ENCODE data around the gene SCAMP1. TPM values are rescaled to one million over a fixed set of nuclear protein-coding genes. Genes with fewer than 3 reads are reported as not detected.

SCAMP1 gene
- polyA plus RNA-seq, 3 donors: 6.1 to 8.4 (median 7.5) TPM

DNA sequence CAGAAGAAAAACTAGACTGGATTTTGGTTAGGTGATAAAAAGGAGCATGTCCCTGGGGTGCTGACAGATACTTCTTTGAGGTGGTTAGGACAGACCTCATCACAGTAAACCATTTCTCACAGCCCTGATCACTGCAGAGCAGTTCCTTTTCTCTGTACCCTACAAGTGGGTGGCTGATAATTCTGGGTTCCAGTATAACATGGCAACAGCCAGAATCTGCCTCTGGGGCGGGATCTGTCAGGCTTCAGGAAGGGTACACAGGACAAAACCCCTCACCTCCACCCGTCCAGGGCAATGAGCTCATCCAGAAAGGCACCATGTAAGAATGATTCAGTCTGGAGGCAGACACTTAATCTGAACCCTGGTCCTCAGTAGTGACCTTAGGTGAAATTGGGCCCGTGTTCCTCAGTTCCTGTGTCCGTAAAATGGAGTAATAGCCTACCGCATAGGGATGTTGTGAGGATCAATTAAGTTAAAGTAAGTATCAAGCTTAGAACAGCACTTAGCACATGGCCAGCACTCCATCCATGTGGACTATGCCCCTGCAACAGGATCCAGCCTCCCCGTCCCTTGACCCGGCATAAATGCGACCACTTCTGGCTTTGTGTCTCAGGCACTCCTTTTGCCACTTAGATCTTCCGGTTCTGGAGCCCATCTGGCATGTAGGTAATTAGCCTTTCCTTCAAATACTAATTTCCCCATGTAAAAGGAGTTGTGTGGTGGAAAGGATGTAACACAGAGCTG, 159.0 kb downstream of the SCAMP1 start:
- peak overlapping the region; percentile 3 for H3K27ac ChIP-seq (ENCODE audit: low read depth, low read length)
- WGBS, 3 donors: 86 to 92% (median 86%) methylated on average over 9 of the region's 9 CpGs

DNA sequence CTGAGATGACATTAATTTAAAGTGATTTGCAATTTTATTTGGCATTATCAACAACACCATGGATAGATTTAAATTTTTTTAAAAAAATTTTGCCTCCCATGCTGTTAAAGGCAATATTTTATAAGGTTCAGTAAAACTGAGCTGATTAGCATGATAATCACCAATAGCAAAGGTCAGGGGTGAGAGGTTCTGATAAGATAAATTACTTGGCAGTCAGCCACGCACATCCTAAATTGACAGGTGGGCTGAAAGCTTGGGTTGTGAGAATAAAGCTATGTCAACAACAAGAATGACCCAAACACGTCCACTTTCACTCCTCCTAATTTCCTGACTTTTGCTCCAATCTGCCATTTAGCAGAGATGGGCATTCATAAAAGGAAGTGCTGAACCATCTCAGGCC, 161.0 kb downstream of the SCAMP1 start:
- no peak overlapping the region for H3K27ac ChIP-seq (ENCODE audit: low read depth, low read length)
- WGBS, 3 donors: 32 to 73% (median 65%) methylated on average over 2 of the region's 2 CpGs

DNA sequence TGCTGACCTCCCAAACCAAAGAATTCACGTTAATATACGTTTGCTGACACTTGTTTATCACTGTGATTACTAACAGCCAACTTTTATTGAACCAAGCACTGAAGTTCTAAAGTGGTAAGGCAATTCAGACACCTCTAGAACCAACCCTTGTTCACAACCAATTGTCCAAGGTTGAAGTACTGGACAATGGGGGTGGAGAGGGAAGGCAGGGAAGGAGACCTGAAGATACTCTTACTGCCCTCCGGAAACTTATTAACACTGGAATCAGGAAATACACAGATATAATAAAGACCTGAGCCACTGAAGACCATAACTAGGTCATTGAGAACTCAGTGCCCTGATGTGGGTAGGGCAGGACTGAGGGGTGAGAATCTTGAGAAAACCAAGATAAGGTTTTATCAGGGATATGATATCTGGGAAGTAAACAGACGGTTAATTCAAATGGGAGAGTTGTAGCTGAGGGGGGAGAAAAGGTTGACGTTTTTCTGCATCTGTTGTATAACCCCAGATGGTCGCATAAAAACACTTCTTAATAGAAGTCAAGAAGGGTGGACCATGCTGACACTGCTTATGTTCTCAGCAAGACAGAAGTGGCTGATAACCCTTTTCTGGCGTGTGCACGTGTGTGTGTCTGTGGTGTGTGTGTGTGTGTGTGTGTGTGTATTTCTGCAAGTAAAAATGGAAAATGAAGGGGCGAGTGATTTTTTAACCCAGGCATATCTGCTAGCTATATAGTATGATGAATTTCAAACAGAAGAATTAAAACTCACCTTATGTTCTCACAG, 162.3 kb downstream of the SCAMP1 start:
- 72 to 87% (median 84%) methylated on average over 9 of the region's 9 CpGs for WGBS, 3 donors
- H3K27ac ChIP-seq (ENCODE audit: low read depth, low read length): no peak overlapping the region

DNA sequence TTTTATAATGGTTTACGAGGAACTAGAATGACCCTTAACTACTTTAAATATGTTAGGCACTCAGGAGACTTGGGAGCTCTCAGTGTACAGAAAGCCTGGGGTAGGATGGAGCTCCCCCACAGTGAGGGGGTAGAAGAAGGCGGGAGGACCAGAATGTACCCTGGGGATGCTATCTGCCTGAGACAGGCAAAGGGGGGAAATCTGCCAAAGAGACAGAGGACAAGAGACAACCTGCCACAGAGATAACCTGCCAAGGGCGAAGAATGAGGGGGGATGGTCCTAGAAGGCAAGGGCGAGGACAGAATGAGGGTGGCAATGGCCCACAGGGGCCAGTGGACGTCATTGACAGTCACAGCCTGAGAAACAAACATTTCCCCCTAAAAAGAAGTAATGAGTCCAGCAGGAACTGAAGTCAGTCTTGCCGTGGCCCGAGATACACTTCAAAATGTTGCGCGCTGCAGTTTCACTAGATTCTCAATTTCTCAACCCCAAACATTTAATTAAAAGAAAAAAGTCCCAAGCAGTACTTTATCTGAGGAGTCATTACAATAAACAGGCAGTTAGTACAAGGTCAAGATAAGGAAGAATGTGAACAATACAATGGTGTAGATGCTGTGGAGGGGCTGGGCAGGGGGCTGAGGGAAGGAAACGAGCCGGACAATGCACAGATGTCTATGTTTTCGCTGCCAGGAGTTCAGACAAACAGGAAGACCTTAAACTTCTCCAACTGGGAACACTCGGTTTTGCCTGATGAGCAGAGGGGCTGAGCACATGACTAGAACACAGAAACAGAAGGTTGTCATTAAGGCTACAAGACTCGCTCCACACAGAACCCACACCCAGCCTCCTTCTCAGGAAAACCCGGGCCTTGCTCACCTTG, 163.1 kb downstream of the SCAMP1 start:
- H3K27ac ChIP-seq (ENCODE audit: low read depth, low read length): no peak overlapping the region
- 73 to 84% (median 74%) methylated on average over 15 of the region's 15 CpGs for WGBS, 3 donors

DNA sequence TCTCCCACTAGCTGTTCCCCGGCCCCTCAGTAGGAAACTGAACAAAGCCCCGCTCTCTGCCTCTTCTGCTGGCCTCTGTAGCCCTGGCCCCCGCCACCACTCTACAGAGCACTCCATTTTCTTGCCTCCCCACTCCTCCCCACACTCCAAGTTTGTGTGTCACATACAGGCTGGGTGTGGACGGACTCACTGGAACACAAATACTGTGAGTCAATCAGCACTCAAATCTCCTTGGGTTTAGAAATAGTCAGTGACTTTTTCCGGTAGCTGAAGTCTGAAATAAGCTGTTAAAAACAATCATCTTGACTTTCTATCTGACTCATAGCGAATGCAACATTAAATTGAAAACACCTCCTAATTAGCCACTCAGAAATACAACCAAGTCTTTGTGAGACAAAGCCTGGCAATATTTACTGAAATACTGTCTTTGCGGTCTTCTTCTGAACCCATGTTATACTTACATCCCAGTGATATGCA, 165.7 kb downstream of the SCAMP1 start:
- no peak overlapping the region for H3K27ac ChIP-seq (ENCODE audit: low read depth, low read length)
- 88 to 92% (median 88%) methylated on average over 7 of the region's 7 CpGs for whole genome bisulfite sequencing, 3 donors

DNA sequence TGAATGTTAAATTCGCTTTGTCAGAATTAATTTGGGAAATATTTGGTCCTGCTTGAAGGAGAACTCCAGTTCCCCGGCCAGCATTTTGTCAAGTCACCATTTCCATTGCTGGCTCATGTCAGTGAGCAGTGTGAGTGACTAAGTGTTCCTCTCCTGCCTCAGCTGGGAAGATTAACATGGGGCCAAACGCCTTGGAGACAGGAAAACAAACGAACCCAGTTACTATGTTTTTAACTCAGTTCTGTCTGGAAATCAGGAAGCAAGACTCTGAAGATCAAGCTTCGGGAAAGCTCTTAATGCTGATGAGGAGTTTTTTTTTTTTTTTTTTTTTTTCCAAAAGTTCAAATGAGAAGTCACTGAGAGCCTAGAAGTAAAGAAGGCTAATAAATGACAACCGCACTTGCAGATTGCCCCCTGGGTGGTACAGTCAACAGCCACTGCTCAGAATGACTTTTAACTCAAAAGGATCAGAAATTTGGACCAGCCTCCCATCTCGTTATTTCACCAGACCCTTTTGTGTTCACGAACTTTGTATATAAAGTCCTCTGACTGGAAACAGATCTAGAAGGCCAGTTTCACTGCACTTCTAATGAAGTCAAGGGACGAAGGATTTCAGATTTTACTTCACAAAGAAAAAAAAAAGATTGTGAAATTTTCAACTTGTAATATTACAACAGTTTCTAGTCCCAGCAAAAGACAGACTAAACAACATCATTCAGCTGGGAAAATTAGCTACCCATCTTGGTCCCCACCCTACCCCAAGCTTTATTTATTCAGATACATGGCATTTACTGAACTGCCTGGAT, 166.8 kb downstream of the SCAMP1 start:
- 28 to 62% (median 30%) methylated on average over 9 of the region's 9 CpGs for WGBS, 3 donors
- peak overlapping the region; percentile 70 for H3K27ac ChIP-seq (ENCODE audit: low read depth, low read length)

DNA sequence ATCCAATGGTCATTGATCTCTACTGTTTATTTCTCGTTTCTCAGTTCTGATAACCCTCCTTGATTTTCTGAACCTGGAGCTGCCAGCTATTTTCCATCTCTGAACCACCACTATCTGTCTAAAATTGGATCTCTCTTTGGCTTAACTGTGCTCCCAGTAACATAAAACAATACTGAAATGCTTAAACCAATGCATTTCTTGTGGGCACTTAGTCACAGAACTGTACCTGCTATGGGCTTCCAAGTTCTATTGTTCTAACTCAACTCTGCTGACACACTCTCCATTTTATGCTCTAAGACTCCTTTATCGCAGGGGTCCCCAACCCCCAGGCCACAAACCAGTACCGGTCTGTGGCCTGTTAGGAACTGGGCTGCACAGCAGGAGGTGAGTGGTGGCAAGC, 167.5 kb downstream of the SCAMP1 start:
- peak overlapping the region; percentile 70 for H3K27ac ChIP-seq (ENCODE audit: low read depth, low read length)
- WGBS, 3 donors: 83 to 90% (median 87%) methylated on average over 3 of the region's 3 CpGs

Other genes with a start within 250 kb of the SCAMP1 start
- 10 to 100 TPM; 14.6 to 19.3 (median 17.1) TPM for gene AP3B1, start 65.9 kb upstream of the SCAMP1 start, polyA plus RNA-seq

Measured in adipose tissue (tissue), 3 donors.